ENCODE results near the gene AFAP1. TPM values are rescaled to one million over a fixed set of nuclear protein-coding genes. Genes with fewer than 3 reads are reported as not detected.

Gene AFAP1
- total and polyA plus RNA-seq, 2 of the 8 experiments (the other 6 are each of a cell fraction or from before 2014, with no cell fraction given), result 3.6 to 18.2 TPM

- Histone ChIP-seq H3K9ac (replicated peaks in 1 of 4; ENCODE audit: extremely low read depth in 1 of 4, low read depth in 3 of 4, low read length in 3 of 4) (no peak overlapping the region; a peak in 1 of 7 replicates), H3K36me3 (ENCODE audit: control insufficient read depth in 2 of 4, insufficient read depth in 4 of 4, low read length in 3 of 4) (no peaks in the 10 kb centered on the region), H3K23ac (ENCODE audit: insufficient read length) (no peak overlapping the region), H3K27ac (ENCODE audit: low read depth, low read length) (no peak overlapping the region), H3K9me3 (ENCODE audit: insufficient read depth in 2 of 2, low read depth in 1 of 2, low read length in 1 of 2) (no peaks in the 10 kb centered on the region; a peak in 1 of 4 replicates), H3K27me3 (replicated peaks in 1 of 4; ENCODE audit: control insufficient read depth in 3 of 4, extremely low read depth in 1 of 4, insufficient read depth in 3 of 4, low read length in 3 of 4) (no peaks in the 10 kb centered on the region; a peak in 1 of 7 replicates), H3K79me2 (ENCODE audit: control insufficient read depth in 1 of 2, insufficient read depth in 2 of 2, low read length in 2 of 2) (no peaks in the 10 kb centered on the region), H2AFZ (ENCODE audit: low read length) (no peak overlapping the region), H3K79me1 (ENCODE audit: low read depth, low read length) (no peaks in the 10 kb centered on the region), H2BK5ac (ENCODE audit: low read depth, low read length) (peak overlapping the region; percentile 60; the same call in 1 of the 2 replicates), H2BK20ac (ENCODE audit: low read length) (peak overlapping the region; percentile 86; the same call in 1 of the 2 replicates), H3K4me1 (replicated peaks in 1 of 4; ENCODE audit: control insufficient read depth in 3 of 4, insufficient read depth in 4 of 4, low read length in 3 of 4) (peaks cover 0 to 17% (median 2%) of the 10 kb centered on the region in 4 experiments; a peak in 6 of 7 replicates), H4K91ac (replicated peaks; ENCODE audit: insufficient read length, low read length) (no peak overlapping the region), H3K4me3 (ENCODE audit: extremely low read depth in 1 of 4, insufficient read depth in 2 of 4, low read depth in 3 of 4, low read length in 4 of 4) (no peak overlapping the region), H3K23me2 (ENCODE audit: low read depth, low read length) (no peaks in the 10 kb centered on the region; the same call in 1 of the 2 replicates), H3K14ac (ENCODE audit: insufficient read length) (no peak overlapping the region), H2AK5ac (ENCODE audit: low read depth, low read length) (peak overlapping the region; percentile 66; the same call in 1 of the 2 replicates), H2BK120ac (replicated peaks; ENCODE audit: low read depth, low read length) (no peak overlapping the region), H2BK12ac (ENCODE audit: low read depth, low read length) (no peak overlapping the region; the same call in 1 of the 2 replicates), H3K4ac (replicated peaks; ENCODE audit: insufficient read length, low read depth, low read length) (no peak overlapping the region), H2BK15ac (ENCODE audit: low read length) (0 out of 2 replicates have a peak overlapping the region, but pooled peaks have one; percentile 72), H3K56ac (replicated peaks; ENCODE audit: insufficient read length, low read depth, low read length) (no peak overlapping the region), H3K4me2 (ENCODE audit: insufficient read depth in 1 of 2, low read depth in 2 of 2, low read length in 2 of 2) (no peak overlapping the region), H4K20me1 (replicated peaks in 1 of 2; ENCODE audit: control insufficient read depth in 1 of 2, insufficient read depth in 2 of 2, low read length in 2 of 2) (no peaks in the 10 kb centered on the region), H4K8ac (ENCODE audit: extremely low read depth, insufficient read depth, low read length) (peak overlapping the region; percentile 71), H4K5ac (ENCODE audit: insufficient read length, low read depth, low read length) (no peak overlapping the region), H3K18ac (ENCODE audit: extremely low read depth, low read length) (no peak overlapping the region; the same call in 1 of the 2 replicates)
- FAIRE-seq (no peak), DNase-seq (ENCODE audit: low read depth in 1 of 2, low spot score in 2 of 2) (no peak)
- WGBS, 2 experiments (ENCODE audit: extremely low coverage in 1 of 2, insufficient coverage in 1 of 2, insufficient read length in 1 of 2, insufficient replicate concordance in 2 of 2, low coverage in 1 of 2, low lambda C conversion rate in 2 of 2, missing lambda C conversion rate in 1 of 2), result 88% methylated on average over 21 of the region's 21 CpGs; no CpG with 5 or more reads in 1 of the 2 experiments
- ChIA-PET POLR2A (ENCODE audit: partially characterized antibody) (interaction anchor here (1.3 kb wide), 1 partner anchor 29 kb away, joined by 4 read pairs; no protein-coding TSS in a partner anchor), CTCF (ENCODE audit: partially characterized antibody) (interaction anchor here (0.7 to 3.0 kb wide), 16 partner anchors 8 to 232 kb away, joined by 3 to 10 read pairs (median 3); no protein-coding TSS in a partner anchor)
- TF ChIP-seq GABPA (IDR thresholded peaks at IDR 0.05; ENCODE audit: borderline replicate concordance, insufficient read depth, low read length), result no peak
- no peak for TF ChIP-seq CHD2 (IDR thresholded peaks at IDR 0.05; ENCODE audit: low read length)
- no peak for TF ChIP-seq SP4 (IDR thresholded peaks at IDR 0.05; ENCODE audit: low read length)
- TF ChIP-seq CTBP2 (IDR thresholded peaks at IDR 0.05; ENCODE audit: borderline replicate concordance, insufficient read depth, insufficient read length, low read length), result no peak
- TF ChIP-seq NANOG (IDR thresholded peaks at IDR 0.05; ENCODE audit: insufficient read depth, low read depth, low read length, poor library complexity, severe bottlenecking), result no peak
- TF ChIP-seq TAF1 (IDR thresholded peaks at IDR 0.05; ENCODE audit: low read depth, low read length), result no peak
- TF ChIP-seq KDM4A (IDR thresholded peaks at IDR 0.05; ENCODE audit: low read depth, low read length, severe bottlenecking), result no peak
- no peak for TF ChIP-seq KDM1A (IDR thresholded peaks at IDR 0.05; ENCODE audit: borderline replicate concordance, low read length)
- TF ChIP-seq, protein P1, sequence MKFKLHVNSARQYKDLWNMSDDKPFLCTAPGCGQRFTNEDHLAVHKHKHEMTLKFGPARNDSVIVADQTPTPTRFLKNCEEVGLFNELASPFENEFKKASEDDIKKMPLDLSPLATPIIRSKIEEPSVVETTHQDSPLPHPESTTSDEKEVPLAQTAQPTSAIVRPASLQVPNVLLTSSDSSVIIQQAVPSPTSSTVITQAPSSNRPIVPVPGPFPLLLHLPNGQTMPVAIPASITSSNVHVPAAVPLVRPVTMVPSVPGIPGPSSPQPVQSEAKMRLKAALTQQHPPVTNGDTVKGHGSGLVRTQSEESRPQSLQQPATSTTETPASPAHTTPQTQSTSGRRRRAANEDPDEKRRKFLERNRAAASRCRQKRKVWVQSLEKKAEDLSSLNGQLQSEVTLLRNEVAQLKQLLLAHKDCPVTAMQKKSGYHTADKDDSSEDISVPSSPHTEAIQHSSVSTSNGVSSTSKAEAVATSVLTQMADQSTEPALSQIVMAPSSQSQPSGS (IDR thresholded peaks at IDR 0.05; ENCODE audit: low read length), result no peak
Observed at GRCh38 chr4:7967501-7968261, 28.0 kb upstream of the AFAP1 start.

Measured in H1 (cell line).